ENCODE data around the gene CCDC192.

DNA sequence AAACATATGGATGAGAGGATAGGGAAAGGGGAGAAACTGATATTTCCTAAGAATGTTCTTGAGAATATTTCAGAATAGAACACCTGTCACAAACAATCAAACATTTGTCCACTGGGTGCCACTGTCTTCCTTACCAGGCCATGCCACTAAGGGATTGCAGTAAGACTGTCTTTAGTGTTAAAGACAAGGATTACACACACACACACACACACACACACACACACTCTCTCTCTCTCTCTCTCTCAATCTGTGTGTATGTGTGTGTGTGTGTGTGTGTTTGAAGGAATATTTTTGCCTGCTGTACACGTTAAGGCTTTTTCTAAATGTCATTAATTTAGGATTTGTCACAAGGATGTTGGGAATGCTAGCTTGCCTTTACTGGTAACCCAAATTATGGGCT, 54.4 kb downstream of the CCDC192 start:
- no peak for TF ChIP-seq POLR2A (IDR thresholded peaks at IDR 0.05; ENCODE audit: low read depth, low read length)
- TF ChIP-seq, protein P1, sequence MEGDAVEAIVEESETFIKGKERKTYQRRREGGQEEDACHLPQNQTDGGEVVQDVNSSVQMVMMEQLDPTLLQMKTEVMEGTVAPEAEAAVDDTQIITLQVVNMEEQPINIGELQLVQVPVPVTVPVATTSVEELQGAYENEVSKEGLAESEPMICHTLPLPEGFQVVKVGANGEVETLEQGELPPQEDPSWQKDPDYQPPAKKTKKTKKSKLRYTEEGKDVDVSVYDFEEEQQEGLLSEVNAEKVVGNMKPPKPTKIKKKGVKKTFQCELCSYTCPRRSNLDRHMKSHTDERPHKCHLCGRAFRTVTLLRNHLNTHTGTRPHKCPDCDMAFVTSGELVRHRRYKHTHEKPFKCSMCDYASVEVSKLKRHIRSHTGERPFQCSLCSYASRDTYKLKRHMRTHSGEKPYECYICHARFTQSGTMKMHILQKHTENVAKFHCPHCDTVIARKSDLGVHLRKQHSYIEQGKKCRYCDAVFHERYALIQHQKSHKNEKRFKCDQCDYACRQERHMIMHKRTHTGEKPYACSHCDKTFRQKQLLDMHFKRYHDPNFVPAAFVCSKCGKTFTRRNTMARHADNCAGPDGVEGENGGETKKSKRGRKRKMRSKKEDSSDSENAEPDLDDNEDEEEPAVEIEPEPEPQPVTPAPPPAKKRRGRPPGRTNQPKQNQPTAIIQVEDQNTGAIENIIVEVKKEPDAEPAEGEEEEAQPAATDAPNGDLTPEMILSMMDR (conservative IDR thresholded peaks at IDR 0.05; ENCODE audit: low read depth, low read length) = peak; percentile 54
- no peak for TF ChIP-seq MXI1 (IDR thresholded peaks at IDR 0.05; ENCODE audit: borderline replicate concordance, low read depth, low read length)

Data from IMR-90 (cell line).